Right atrium auricular region (tissue), 2 donors: ENCODE data around the gene ACOT13. TPM values are rescaled to one million over a fixed set of nuclear protein-coding genes. Genes with fewer than 3 reads are reported as not detected.

Source experiments
- DNase-seq: peaks from one replicate; pipeline ENCODE4 v3.0.0-alpha.2; 2019; ENCODE audit warnings: low spot score
- H3K27ac ChIP-seq, 2 donors: fragments of 200-600 bp; sonication (generic); 1 replicate in 1 of 2; 2 replicates in 1 of 2; pipeline ENCODE4 v1.5.1; 2016 to 2019
- H3K27me3 ChIP-seq, 2 donors: fragments of 200-600 bp; sonication (generic); one replicate each; pipeline versions ENCODE4 v1.5.1 to v1.6.0; 2017 to 2019
- H3K36me3 ChIP-seq: fragments of 200-600 bp; sonication (generic); one replicate; pipeline ENCODE4 v1.5.1; 2016
- H3K4me1 ChIP-seq, 2 donors: fragments of 200-600 bp; sonication (generic); one replicate each; pipeline versions ENCODE4 v1.5.1 to v1.6.0; 2017 to 2019
- H3K4me3 ChIP-seq, 2 donors: fragments of 200-600 bp; sonication (generic); 1 replicate in 1 of 2; 2 replicates in 1 of 2; pipeline ENCODE4 v1.5.1; 2017 to 2019; ENCODE audit warnings: mild to moderate bottlenecking in 1 of 2, moderate library complexity in 1 of 2
- H3K9me3 ChIP-seq, 2 donors: fragments of 200-600 bp; sonication (generic); one replicate each; pipeline ENCODE4 v1.5.1; 2019
- CTCF ChIP-seq, 2 donors: fragments of 200-600 bp; sonication (generic); IDR thresholded peaks; one replicate each; pipeline ENCODE4 v1.5.1; 2019; ENCODE audit warnings: antibody characterized with exemption in 2 of 2
- total RNA-seq, 2 donors: library from RNA; depleted of rRNA; stranded (reverse); fragments of >200 nt; gene quantifications; one replicate each; pipeline ENCODE4 v1.1.0, GENCODE V29; 2016

The ACOT13 gene
- 10 to 100 TPM; 12.0 to 19.9 TPM for total RNA-seq

GRCh38 chr6:24666641-24667377 is at the start of gene ACOT13, which contains the start of gene TDP2:
Gene ACOT13, plus strand, starts transcription at chr6:24667077. Its CDS starts 187 bp downstream, at chr6:24667264.
Gene TDP2, minus strand, starts transcription at chr6:24666899. Its CDS starts 37 bp downstream, at chr6:24666862.
- H3K4me3 ChIP-seq = peak within 1 kb of the TSS; percentile 68 to 79
- peak; percentile 94 for DNase-seq
- H3K9me3 ChIP-seq = no peaks in the 10 kb centered on the region
- peaks cover 16% of the 10 kb centered on the region for H3K36me3 ChIP-seq
- H3K27me3 ChIP-seq = no peaks in the 10 kb centered on the region
- TF ChIP-seq CTCF (IDR thresholded peaks at IDR 0.05) = peak in 1 of 2 donors; percentile 61
- peak within 1 kb of the TSS; percentile 91 to 93 for H3K27ac ChIP-seq
- H3K4me1 ChIP-seq = peaks cover 0 to 34% of the 10 kb centered on the region in 2 donors

- no peak for TF ChIP-seq CTCF (IDR thresholded peaks at IDR 0.05)
- H3K27ac ChIP-seq = no peak overlapping the region
These were observed 47.2 kb upstream of the ACOT13 start for GRCh38 chr6:24619661-24620060.

GRCh38 chr6:24620637-24621036 is 46.2 kb upstream of the ACOT13 start:
- Histone ChIP-seq H3K4me1 (no peaks in the 10 kb centered on the region), H3K36me3 (no peaks in the 10 kb centered on the region), H3K9me3 (no peaks in the 10 kb centered on the region), H3K4me3 (no peak overlapping the region), H3K27ac (no peak overlapping the region), H3K27me3 (no peaks in the 10 kb centered on the region)
- no peak for TF ChIP-seq CTCF (IDR thresholded peaks at IDR 0.05)
- no peak for DNase-seq

More at GRCh38 chr6:24619661-24620060, 47.2 kb upstream of the ACOT13 start:
- H3K4me3 ChIP-seq = no peak overlapping the region
- no peaks in the 10 kb centered on the region for H3K27me3 ChIP-seq
- DNase-seq = no peak
- no peaks in the 10 kb centered on the region for H3K9me3 ChIP-seq
- H3K36me3 ChIP-seq = no peaks in the 10 kb centered on the region
- H3K4me1 ChIP-seq = no peaks in the 10 kb centered on the region

GRCh38 chr6:24621626-24622289 is 45.1 kb upstream of the ACOT13 start:
- H3K27me3 ChIP-seq = no peaks in the 10 kb centered on the region
- no peaks in the 10 kb centered on the region for H3K4me1 ChIP-seq
- DNase-seq = no peak
- no peaks in the 10 kb centered on the region for H3K9me3 ChIP-seq
- TF ChIP-seq CTCF (IDR thresholded peaks at IDR 0.05) = no peak
- H3K36me3 ChIP-seq = no peaks in the 10 kb centered on the region
- no peak overlapping the region for H3K4me3 ChIP-seq
- H3K27ac ChIP-seq = no peak overlapping the region

- no peak overlapping the region for H3K4me3 ChIP-seq
- peaks cover 0 to 8% of the 10 kb centered on the region in 2 donors for H3K9me3 ChIP-seq
- peaks cover 0 to 9% of the 10 kb centered on the region in 2 donors for H3K4me1 ChIP-seq
- no peaks in the 10 kb centered on the region for H3K27me3 ChIP-seq
- DNase-seq = no peak
- no peak overlapping the region for H3K27ac ChIP-seq
- no peak for TF ChIP-seq CTCF (IDR thresholded peaks at IDR 0.05)
- no peaks in the 10 kb centered on the region for H3K36me3 ChIP-seq
These were observed 35.9 kb upstream of the ACOT13 start for GRCh38 chr6:24630856-24631505.
